ENCODE data around the gene MARS1. TPM values are rescaled to one million over a fixed set of nuclear protein-coding genes. Genes with fewer than 3 reads are reported as not detected.

Gene MARS1
- total RNA-seq, 1 experiment from 2014 or later, result 209 TPM

GRCh38 chr12:57514720-57515407 lies 27.0 kb downstream of the MARS1 start:
- ChIA-PET POLR2A (ENCODE audit: unreplicated experiment) (no interaction called here), CTCF (interaction anchor here (0.6 kb wide), 1 partner anchor 208 kb away, joined by 5 read pairs; no protein-coding TSS in a partner anchor)
- Histone ChIP-seq H3K27ac (ENCODE audit: low read length) (no peak overlapping the region), H3K4me2 (ENCODE audit: low read length) (no peak overlapping the region), H3K4me1 (ENCODE audit: insufficient read depth, low read length) (peaks cover 14% of the 10 kb centered on the region), H4K20me1 (ENCODE audit: low read length) (peaks cover 26% of the 10 kb centered on the region), H3K4me3 (ENCODE audit: low read length) (no peak overlapping the region), H3K9me3 (ENCODE audit: low read length) (no peaks in the 10 kb centered on the region), H3K79me2 (ENCODE audit: low read length) (peaks cover 31% of the 10 kb centered on the region), H3F3A (ENCODE audit: low read length, unreplicated experiment) (no peaks in the 10 kb centered on the region), H3K9ac (ENCODE audit: low read length) (no peak overlapping the region), H3K36me3 (ENCODE audit: low read depth, low read length) (peaks cover 63% of the 10 kb centered on the region), H2AFZ (ENCODE audit: low read length) (no peak overlapping the region), H3K9me2 (replicated peaks; ENCODE audit: low read length) (no peaks in the 10 kb centered on the region), H3K27me3 (ENCODE audit: low read length) (no peaks in the 10 kb centered on the region)
- TF ChIP-seq EZH2phosphoT487 (IDR thresholded peaks at IDR 0.05; ENCODE audit: borderline replicate concordance, low read length) (no peak), EZH2 (IDR thresholded peaks at IDR 0.05; ENCODE audit: low read length, unreplicated experiment) (no peak)
- TF ChIP-seq, protein P1, sequence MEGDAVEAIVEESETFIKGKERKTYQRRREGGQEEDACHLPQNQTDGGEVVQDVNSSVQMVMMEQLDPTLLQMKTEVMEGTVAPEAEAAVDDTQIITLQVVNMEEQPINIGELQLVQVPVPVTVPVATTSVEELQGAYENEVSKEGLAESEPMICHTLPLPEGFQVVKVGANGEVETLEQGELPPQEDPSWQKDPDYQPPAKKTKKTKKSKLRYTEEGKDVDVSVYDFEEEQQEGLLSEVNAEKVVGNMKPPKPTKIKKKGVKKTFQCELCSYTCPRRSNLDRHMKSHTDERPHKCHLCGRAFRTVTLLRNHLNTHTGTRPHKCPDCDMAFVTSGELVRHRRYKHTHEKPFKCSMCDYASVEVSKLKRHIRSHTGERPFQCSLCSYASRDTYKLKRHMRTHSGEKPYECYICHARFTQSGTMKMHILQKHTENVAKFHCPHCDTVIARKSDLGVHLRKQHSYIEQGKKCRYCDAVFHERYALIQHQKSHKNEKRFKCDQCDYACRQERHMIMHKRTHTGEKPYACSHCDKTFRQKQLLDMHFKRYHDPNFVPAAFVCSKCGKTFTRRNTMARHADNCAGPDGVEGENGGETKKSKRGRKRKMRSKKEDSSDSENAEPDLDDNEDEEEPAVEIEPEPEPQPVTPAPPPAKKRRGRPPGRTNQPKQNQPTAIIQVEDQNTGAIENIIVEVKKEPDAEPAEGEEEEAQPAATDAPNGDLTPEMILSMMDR (conservative IDR thresholded peaks at IDR 0.05; ENCODE audit: low read depth, low read length), result no peak
- ATAC-seq (peak; percentile 36; the same call in 1 of the 2 replicates), DNase-seq (no peak)
- intact Hi-C loops (cut with micrococcal nuclease), result no loop called here
- no TSS peak for BruUV-seq (replicated peaks)

- Histone ChIP-seq H3K27me3 (ENCODE audit: low read length) (no peaks in the 10 kb centered on the region), H3K36me3 (ENCODE audit: low read depth, low read length) (peaks cover 62% of the 10 kb centered on the region), H3K4me1 (ENCODE audit: insufficient read depth, low read length) (peaks cover 14% of the 10 kb centered on the region), H3K79me2 (ENCODE audit: low read length) (peaks cover 36% of the 10 kb centered on the region), H3F3A (ENCODE audit: low read length, unreplicated experiment) (no peaks in the 10 kb centered on the region), H3K4me2 (ENCODE audit: low read length) (no peak overlapping the region), H4K20me1 (ENCODE audit: low read length) (peaks cover 28% of the 10 kb centered on the region), H3K9me2 (replicated peaks; ENCODE audit: low read length) (no peaks in the 10 kb centered on the region), H3K4me3 (ENCODE audit: low read length) (no peak overlapping the region), H2AFZ (ENCODE audit: low read length) (no peak overlapping the region), H3K9me3 (ENCODE audit: low read length) (no peaks in the 10 kb centered on the region), H3K9ac (ENCODE audit: low read length) (no peak overlapping the region), H3K27ac (ENCODE audit: low read length) (no peak overlapping the region)
- ATAC-seq, result no peak; the same call in 1 of the 2 replicates
- intact Hi-C loops (cut with micrococcal nuclease), result no loop called here
- TF ChIP-seq EZH2phosphoT487 (IDR thresholded peaks at IDR 0.05; ENCODE audit: borderline replicate concordance, low read length) (no peak), EZH2 (IDR thresholded peaks at IDR 0.05; ENCODE audit: low read length, unreplicated experiment) (no peak)
- TF ChIP-seq, protein P1 (conservative IDR thresholded peaks at IDR 0.05; ENCODE audit: low read depth, low read length), result no peak
- no TSS peak for BruUV-seq (replicated peaks)
- POLR2A ChIA-PET (ENCODE audit: unreplicated experiment), result no interaction called here
- no peak for DNase-seq
- CTCF ChIA-PET, result no interaction called here
Measured at GRCh38 chr12:57515408-57515933, 27.6 kb downstream of the MARS1 start.

DNA sequence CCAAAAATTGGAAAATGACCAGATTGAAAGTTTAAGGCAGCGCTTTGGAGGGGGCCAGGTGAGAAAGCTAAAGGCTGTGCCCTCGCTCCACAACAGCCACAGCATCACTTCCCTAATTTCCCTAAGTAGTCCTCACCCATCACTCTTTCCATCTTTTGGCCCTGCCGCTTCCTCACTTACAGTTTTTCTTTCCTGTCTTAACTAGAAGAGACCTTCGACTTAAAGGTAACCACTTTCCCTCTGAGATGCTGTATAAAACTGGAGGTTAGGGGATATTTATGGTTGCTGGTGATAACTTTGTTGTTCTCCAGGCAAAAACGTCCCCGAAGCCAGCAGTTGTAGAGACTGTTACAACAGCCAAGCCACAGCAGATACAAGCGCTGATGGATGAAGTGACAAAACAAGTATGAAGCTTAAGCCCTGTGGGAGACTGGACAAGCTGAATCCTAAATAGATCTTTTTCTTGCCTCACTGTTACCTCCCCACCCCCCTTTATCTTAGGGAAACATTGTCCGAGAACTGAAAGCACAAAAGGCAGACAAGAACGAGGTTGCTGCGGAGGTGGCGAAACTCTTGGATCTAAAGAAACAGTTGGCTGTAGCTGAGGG lies 28.2 kb downstream of the MARS1 start:
- intact Hi-C loops (cut with micrococcal nuclease), result no loop called here
- H3K4me3 ChIP-seq (ENCODE audit: low read length), result no peak overlapping the region
- POLR2A ChIA-PET (ENCODE audit: unreplicated experiment), result no interaction called here
- H3K4me1 ChIP-seq (ENCODE audit: insufficient read depth, low read length), result peaks cover 17% of the 10 kb centered on the region
- CTCF ChIA-PET, result no interaction called here
- DNase-seq, result no peak
- no peak overlapping the region for H3K27ac ChIP-seq (ENCODE audit: low read length)
- ATAC-seq, result no peak
- TSS peak; percentile 2 for BruUV-seq (replicated peaks)
- peaks cover 62% of the 10 kb centered on the region for H3K36me3 ChIP-seq (ENCODE audit: low read depth, low read length)
- H3K9me2 ChIP-seq (replicated peaks; ENCODE audit: low read length), result no peaks in the 10 kb centered on the region
- H4K20me1 ChIP-seq (ENCODE audit: low read length), result peaks cover 28% of the 10 kb centered on the region
- H3K27me3 ChIP-seq (ENCODE audit: low read length), result no peaks in the 10 kb centered on the region
- H3F3A ChIP-seq (ENCODE audit: low read length, unreplicated experiment), result no peaks in the 10 kb centered on the region
- H3K9me3 ChIP-seq (ENCODE audit: low read length), result no peaks in the 10 kb centered on the region
- no peak overlapping the region for H3K9ac ChIP-seq (ENCODE audit: low read length)
- H3K79me2 ChIP-seq (ENCODE audit: low read length), result peaks cover 36% of the 10 kb centered on the region
- no peak overlapping the region for H3K4me2 ChIP-seq (ENCODE audit: low read length)
- TF ChIP-seq EZH2 (IDR thresholded peaks at IDR 0.05; ENCODE audit: low read length, unreplicated experiment), result no peak
- TF ChIP-seq, protein P1 (conservative IDR thresholded peaks at IDR 0.05; ENCODE audit: low read depth, low read length), result no peak
- TF ChIP-seq EZH2phosphoT487 (IDR thresholded peaks at IDR 0.05; ENCODE audit: borderline replicate concordance, low read length), result no peak
- H2AFZ ChIP-seq (ENCODE audit: low read length), result no peak overlapping the region
